Measurements from ENCODE around the gene KIF25.

DNA sequence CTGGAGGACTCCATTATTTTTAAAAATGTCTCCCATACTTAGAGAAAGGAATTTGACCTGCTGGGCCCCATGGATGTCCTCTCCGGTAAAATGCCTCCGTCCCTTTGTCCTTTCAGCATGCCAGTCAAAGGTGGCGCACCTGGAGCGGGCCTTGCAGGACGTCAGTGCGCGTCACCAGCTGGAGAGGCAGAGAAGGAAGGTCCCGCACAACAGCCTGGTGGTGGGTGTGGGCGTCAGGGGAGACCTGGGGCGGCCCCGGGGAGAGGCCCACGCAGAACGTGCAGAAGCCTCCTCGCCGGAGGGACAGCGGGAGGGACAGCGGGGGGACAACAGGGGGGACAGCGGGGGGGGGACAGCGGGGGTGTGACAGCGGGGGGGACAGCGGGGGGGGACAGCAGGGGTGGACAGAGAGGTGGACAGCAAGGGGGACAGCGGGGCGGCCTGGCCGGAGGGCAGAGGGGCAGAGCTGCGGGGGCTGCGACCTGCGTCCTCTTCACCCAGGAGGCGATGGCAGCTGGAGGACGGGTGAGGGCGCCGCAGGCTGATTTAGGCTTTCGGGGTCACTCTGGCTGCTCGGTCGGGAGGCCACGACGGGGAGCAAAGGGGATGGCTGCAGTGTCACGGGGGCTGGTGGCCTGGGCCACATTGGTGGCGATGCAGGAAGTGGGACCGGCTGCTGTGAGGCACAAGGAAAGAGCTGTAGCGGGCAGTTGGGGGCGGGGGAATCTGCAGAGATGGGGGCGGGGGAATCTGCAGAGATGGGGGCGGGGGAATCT is 859 bp upstream of the KIF25 start:
- TF ChIP-seq, protein P1, sequence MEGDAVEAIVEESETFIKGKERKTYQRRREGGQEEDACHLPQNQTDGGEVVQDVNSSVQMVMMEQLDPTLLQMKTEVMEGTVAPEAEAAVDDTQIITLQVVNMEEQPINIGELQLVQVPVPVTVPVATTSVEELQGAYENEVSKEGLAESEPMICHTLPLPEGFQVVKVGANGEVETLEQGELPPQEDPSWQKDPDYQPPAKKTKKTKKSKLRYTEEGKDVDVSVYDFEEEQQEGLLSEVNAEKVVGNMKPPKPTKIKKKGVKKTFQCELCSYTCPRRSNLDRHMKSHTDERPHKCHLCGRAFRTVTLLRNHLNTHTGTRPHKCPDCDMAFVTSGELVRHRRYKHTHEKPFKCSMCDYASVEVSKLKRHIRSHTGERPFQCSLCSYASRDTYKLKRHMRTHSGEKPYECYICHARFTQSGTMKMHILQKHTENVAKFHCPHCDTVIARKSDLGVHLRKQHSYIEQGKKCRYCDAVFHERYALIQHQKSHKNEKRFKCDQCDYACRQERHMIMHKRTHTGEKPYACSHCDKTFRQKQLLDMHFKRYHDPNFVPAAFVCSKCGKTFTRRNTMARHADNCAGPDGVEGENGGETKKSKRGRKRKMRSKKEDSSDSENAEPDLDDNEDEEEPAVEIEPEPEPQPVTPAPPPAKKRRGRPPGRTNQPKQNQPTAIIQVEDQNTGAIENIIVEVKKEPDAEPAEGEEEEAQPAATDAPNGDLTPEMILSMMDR (IDR thresholded peaks at IDR 0.05; ENCODE audit: low read depth, low read length, missing input control) = no peak
- TF ChIP-seq RAD21 (IDR thresholded peaks at IDR 0.05) = no peak
